AG10803 (cell line): ENCODE results near the gene AZIN2.
"Not testable (repeated sequence)": the region's sequence is repeated elsewhere in the genome, so short reads cannot be mapped to it uniquely, and the experiment has no call there.

Experiments used
- DNase-seq: peaks from one replicate; pipeline ENCODE4 v3.0.0; 2010; ENCODE audit warnings: low read depth
- H3K4me3 ChIP-seq: 2 replicates; pipeline ENCODE4 v1.5.1; 2011; ENCODE audit warnings: mild to moderate bottlenecking, low read length, control low read depth
- CTCF ChIP-seq: conservative IDR thresholded peaks from 2 replicates; pipeline ENCODE4 v1.5.1; 2011; ENCODE audit warnings: mild to moderate bottlenecking, low read length, control low read depth, inconsistent platforms

Gene AZIN2

GRCh38 chr1:33097137-33097611 is 16.2 kb downstream of the AZIN2 start:
- no peak for DNase-seq
- no peak for TF ChIP-seq CTCF
- H3K4me3 ChIP-seq = no peak overlapping the region

- DNase-seq = no peak
- H3K4me3 ChIP-seq = no peak overlapping the region
- TF ChIP-seq CTCF = no peak
Observed at GRCh38 chr1:33097762-33098161, 16.8 kb downstream of the AZIN2 start.

- DNase-seq = peak; percentile 84
- TF ChIP-seq CTCF = no peak
- H3K4me3 ChIP-seq = no peak overlapping the region
Observed at GRCh38 chr1:33098371-33098770, 17.4 kb downstream of the AZIN2 start.

- no peak overlapping the region for H3K4me3 ChIP-seq
- peak; percentile 67 for TF ChIP-seq CTCF
- DNase-seq = peak; percentile 100
Observed at GRCh38 chr1:33099290-33100118, 18.6 kb downstream of the AZIN2 start.

GRCh38 chr1:33100119-33100415 is 19.1 kb downstream of the AZIN2 start:
- not testable (repeated sequence) for H3K4me3 ChIP-seq, DNase-seq

- no peak for TF ChIP-seq CTCF
- no peak for DNase-seq
- no peak overlapping the region for H3K4me3 ChIP-seq
Observed at GRCh38 chr1:33110477-33110876, 29.5 kb downstream of the AZIN2 start.

- H3K4me3 ChIP-seq = no peak overlapping the region
- TF ChIP-seq CTCF = peak; percentile 38
- DNase-seq = peak; percentile 36
Observed at GRCh38 chr1:33111965-33112364, 31.0 kb downstream of the AZIN2 start.
